Endodermal cell (in vitro differentiated cells): ENCODE measurements around the gene RPS6KA2. TPM values are rescaled to one million over a fixed set of nuclear protein-coding genes. Genes with fewer than 3 reads are reported as not detected.

Experiments
- DNase-seq: peaks from one replicate; pipeline ENCODE4 v3.0.0-alpha.2; 2017
- H3K27ac ChIP-seq: 2 replicates; pipeline ENCODE4 v1.5.1; 2013; ENCODE audit warnings: mild to moderate bottlenecking, low read depth, low read length, moderate library complexity
- H3K27me3 ChIP-seq: 2 replicates; pipeline ENCODE4 v1.6.1; 2013; ENCODE audit warnings: mild to moderate bottlenecking, low read length, moderate library complexity; ENCODE audit not compliant: insufficient read depth, control insufficient read depth, poor library complexity, severe bottlenecking
- H3K36me3 ChIP-seq: 2 replicates; pipeline ENCODE4 v1.7.0; 2013; ENCODE audit warnings: mild to moderate bottlenecking, low read length, moderate library complexity; ENCODE audit not compliant: control insufficient read depth, insufficient read depth
- H3K4me1 ChIP-seq: one replicate; pipeline ENCODE4 v1.7.0; 2013; ENCODE audit warnings: low read length; ENCODE audit not compliant: control insufficient read depth, insufficient read depth
- H3K4me3 ChIP-seq: 2 replicates; pipeline ENCODE4 v1.5.1; 2013; ENCODE audit warnings: mild to moderate bottlenecking, low read length, moderate library complexity
- H3K9ac ChIP-seq: 2 replicates; pipeline ENCODE4 v1.6.1; 2013; ENCODE audit warnings: mild to moderate bottlenecking, low read length, moderate library complexity; ENCODE audit not compliant: poor library complexity, severe bottlenecking; ENCODE audit errors: extremely low read depth
- H3K9me3 ChIP-seq: 2 replicates; pipeline ENCODE4 v1.6.1; 2013; ENCODE audit warnings: mild to moderate bottlenecking, low read length, moderate library complexity; ENCODE audit not compliant: control insufficient read depth
- H3K27ac Mint-ChIP-seq: 2 replicates; pipeline ENCODE4 v1.8.0; 2020; ENCODE audit warnings: mixed read lengths
- H3K27me3 Mint-ChIP-seq: 2 replicates; pipeline ENCODE4 v1.8.0; 2021; ENCODE audit warnings: mild to moderate bottlenecking, mixed read lengths; ENCODE audit not compliant: insufficient read depth
- H3K36me3 Mint-ChIP-seq: 2 replicates; pipeline ENCODE4 v1.8.0; 2020; ENCODE audit warnings: low read depth, mixed read lengths
- H3K4me1 Mint-ChIP-seq: 2 replicates; pipeline ENCODE4 v1.8.0; 2020; ENCODE audit warnings: mixed read lengths
- H3K4me3 Mint-ChIP-seq: 2 replicates; pipeline ENCODE4 v1.8.0; 2020; ENCODE audit warnings: mild to moderate bottlenecking, moderate library complexity, mixed read lengths
- H3K9me3 Mint-ChIP-seq: 2 replicates; pipeline ENCODE4 v1.8.0; 2020; ENCODE audit warnings: mild to moderate bottlenecking, mixed read lengths
- CTCF ChIP-seq: fragments of 200-600 bp; sonication (generic); conservative IDR thresholded peaks from 2 replicates; pipeline ENCODE4 v1.5.0; 2021; ENCODE audit warnings: antibody characterized with exemption, mild to moderate bottlenecking
- WGBS, 2 experiments: methylation state at CpG; one replicate each; pipeline versions ENCODE4 v1.1.5 to v1.1.7; 2013; ENCODE audit warnings: missing lambda C conversion rate in 2 of 2, mixed read lengths in 1 of 2; ENCODE audit not compliant: insufficient coverage in 1 of 2, insufficient read length in 1 of 2; 5-methylcytosine and 5-hydroxymethylcytosine counted together
- total RNA-seq, 2 donors: library from RNA; stranded (reverse); fragmentation: NEBNext Ultra II Directional in 1 of 2; extraction: Animal tissue kit (Norgen Biotek cat#: 25700) in 1 of 2; gene quantifications; 2 replicates in 1 of 2; 3 replicates in 1 of 2; pipeline ENCODE4 v1.2.1, GENCODE V29; 2021

RPS6KA2 gene
- total RNA-seq, 2 donors from 2014 or later: 17.9 to 23.9 TPM

GRCh38 chr6:166647896-166648295, 20.8 kb upstream of the RPS6KA2 start:
- Mint-ChIP-seq H3K36me3 (no peaks in the 10 kb centered on the region), H3K4me3 (no peak overlapping the region), H3K27me3 (no peaks in the 10 kb centered on the region), H3K27ac (no peak overlapping the region), H3K4me1 (no peaks in the 10 kb centered on the region), H3K9me3 (peaks cover 4% of the 10 kb centered on the region)
- Histone ChIP-seq H3K27me3 (no peaks in the 10 kb centered on the region), H3K4me1 (no peaks in the 10 kb centered on the region), H3K4me3 (no peak overlapping the region), H3K27ac (no peak overlapping the region), H3K36me3 (no peaks in the 10 kb centered on the region), H3K9me3 (no peaks in the 10 kb centered on the region), H3K9ac (no peak overlapping the region)
- no peak for DNase-seq
- TF ChIP-seq CTCF: no peak
- WGBS, 2 experiments: 91 to 94% methylated on average over 11 of the region's 11 CpGs

- Histone ChIP-seq H3K9ac (no peak overlapping the region), H3K4me3 (no peak overlapping the region), H3K36me3 (no peaks in the 10 kb centered on the region), H3K4me1 (no peaks in the 10 kb centered on the region), H3K27ac (no peak overlapping the region), H3K27me3 (no peaks in the 10 kb centered on the region), H3K9me3 (no peaks in the 10 kb centered on the region)
- Mint-ChIP-seq H3K27ac (no peak overlapping the region), H3K4me3 (no peak overlapping the region), H3K9me3 (peaks cover 4% of the 10 kb centered on the region), H3K4me1 (no peaks in the 10 kb centered on the region), H3K27me3 (no peaks in the 10 kb centered on the region), H3K36me3 (no peaks in the 10 kb centered on the region)
- 88 to 89% methylated on average over 5 to 9 of the region's 9 CpGs for WGBS, 2 experiments
- DNase-seq: no peak
- no peak for TF ChIP-seq CTCF
These were observed 19.7 kb upstream of the RPS6KA2 start for GRCh38 chr6:166646716-166647115.

GRCh38 chr6:166645896-166646295, 18.8 kb upstream of the RPS6KA2 start:
- Mint-ChIP-seq H3K27me3 (no peaks in the 10 kb centered on the region), H3K36me3 (no peaks in the 10 kb centered on the region), H3K4me3 (no peak overlapping the region), H3K4me1 (no peaks in the 10 kb centered on the region), H3K9me3 (peaks cover 4% of the 10 kb centered on the region), H3K27ac (no peak overlapping the region)
- WGBS, 2 experiments: 87 to 88% methylated on average over 5 to 8 of the region's 8 CpGs
- TF ChIP-seq CTCF: no peak
- no peaks in the 10 kb centered on the region for H3K27me3 ChIP-seq
- H3K4me3 ChIP-seq: no peak overlapping the region
- H3K9me3 ChIP-seq: no peaks in the 10 kb centered on the region
- H3K4me1 ChIP-seq: no peaks in the 10 kb centered on the region
- DNase-seq: no peak
- H3K9ac ChIP-seq: no peak overlapping the region
- H3K36me3 ChIP-seq: no peaks in the 10 kb centered on the region
- H3K27ac ChIP-seq: no peak overlapping the region
